ENCODE measurements around the gene WNT4.

The WNT4 gene

GRCh38 chr1:22157359-22157966, 14.6 kb upstream of the WNT4 start:
- Histone ChIP-seq H3K4me1 (ENCODE audit: control insufficient read depth, insufficient read depth, low read length) (no peaks in the 10 kb centered on the region), H3K9ac (ENCODE audit: low read length) (no peak overlapping the region), H3K36me3 (ENCODE audit: control insufficient read depth, insufficient read depth, low read length) (no peaks in the 10 kb centered on the region), H3K27me3 (ENCODE audit: control insufficient read depth, insufficient read depth, low read length) (no peaks in the 10 kb centered on the region), H3K27ac (ENCODE audit: low read depth, low read length) (no peak overlapping the region), H3K4me3 (ENCODE audit: low read length) (no peak overlapping the region)

- Histone ChIP-seq H3K4me1 (ENCODE audit: control insufficient read depth, insufficient read depth, low read length) (no peaks in the 10 kb centered on the region), H3K27ac (ENCODE audit: low read depth, low read length) (no peak overlapping the region)
Observed at GRCh38 chr1:22155517-22155916, 12.6 kb upstream of the WNT4 start.

DNA sequence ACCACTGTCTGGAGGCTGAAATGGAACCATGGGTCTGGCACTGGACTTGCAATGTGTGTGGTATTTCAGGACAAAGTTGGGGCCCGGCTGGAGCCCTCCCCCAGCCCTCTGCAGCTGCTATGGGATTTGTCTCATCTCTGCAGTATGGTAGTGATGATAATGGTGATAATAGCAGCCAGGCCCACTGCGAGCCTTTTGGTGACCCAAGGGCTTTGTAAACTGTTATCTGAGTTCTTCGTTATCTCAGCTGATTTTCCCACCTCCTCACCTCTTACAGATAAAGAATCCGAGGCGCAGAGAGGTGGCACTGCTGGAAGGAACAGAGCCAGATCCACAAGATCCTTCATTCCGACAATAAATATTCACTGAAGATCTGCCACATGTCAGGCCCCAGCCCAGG, 11.7 kb upstream of the WNT4 start:
- Histone ChIP-seq H3K4me3 (ENCODE audit: low read length) (no peak overlapping the region), H3K4me1 (ENCODE audit: control insufficient read depth, insufficient read depth, low read length) (no peaks in the 10 kb centered on the region), H3K9ac (ENCODE audit: low read length) (no peak overlapping the region), H3K36me3 (ENCODE audit: control insufficient read depth, insufficient read depth, low read length) (no peaks in the 10 kb centered on the region), H3K27ac (ENCODE audit: low read depth, low read length) (no peak overlapping the region), H3K27me3 (ENCODE audit: control insufficient read depth, insufficient read depth, low read length) (no peaks in the 10 kb centered on the region)

More at GRCh38 chr1:22155517-22155916, 12.6 kb upstream of the WNT4 start:
- Histone ChIP-seq H3K4me3 (ENCODE audit: low read length) (no peak overlapping the region), H3K36me3 (ENCODE audit: control insufficient read depth, insufficient read depth, low read length) (no peaks in the 10 kb centered on the region), H3K27me3 (ENCODE audit: control insufficient read depth, insufficient read depth, low read length) (no peaks in the 10 kb centered on the region), H3K9ac (ENCODE audit: low read length) (no peak overlapping the region)

DNA sequence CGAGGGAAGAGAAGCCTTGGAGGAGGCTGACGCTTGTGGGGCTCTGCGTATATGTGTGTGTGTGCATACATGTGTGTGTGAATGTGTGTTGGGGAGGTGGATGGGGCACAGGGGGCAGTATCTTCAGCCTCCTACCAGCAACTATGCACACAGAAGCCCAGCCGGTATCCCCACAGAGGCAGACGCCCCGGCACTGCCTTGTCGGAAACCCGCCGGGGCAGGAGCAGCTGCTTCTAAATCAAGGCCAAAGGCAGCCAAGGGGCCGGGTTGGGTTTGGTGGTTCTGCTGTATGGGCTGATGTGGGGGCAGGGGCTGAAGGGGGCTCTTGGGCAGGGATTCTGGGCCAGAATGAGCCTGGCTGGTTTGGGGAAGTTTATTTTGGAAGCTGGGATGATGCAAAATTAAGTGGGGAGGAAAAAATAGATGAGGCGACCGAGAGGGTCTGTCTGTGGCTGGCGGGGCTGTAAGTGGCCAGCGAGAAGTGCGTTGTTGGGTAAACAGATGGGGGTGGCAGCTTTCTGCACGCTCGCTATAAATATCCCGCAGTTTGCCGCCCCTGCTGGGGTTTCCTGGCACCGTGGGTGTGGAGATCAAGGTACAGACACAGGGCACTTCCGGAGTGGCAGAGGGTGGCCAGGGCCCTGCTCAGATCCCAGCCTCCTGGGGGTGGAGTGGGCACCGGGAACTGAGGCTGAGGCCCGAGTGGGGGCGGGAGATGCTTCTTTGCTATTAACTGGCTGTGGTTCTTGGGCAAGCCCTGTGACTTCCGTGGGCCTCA, 11.0 kb upstream of the WNT4 start:
- Histone ChIP-seq H3K4me3 (ENCODE audit: low read length) (no peak overlapping the region), H3K27ac (ENCODE audit: low read depth, low read length) (no peak overlapping the region), H3K36me3 (ENCODE audit: control insufficient read depth, insufficient read depth, low read length) (no peaks in the 10 kb centered on the region), H3K4me1 (ENCODE audit: control insufficient read depth, insufficient read depth, low read length) (no peaks in the 10 kb centered on the region), H3K27me3 (ENCODE audit: control insufficient read depth, insufficient read depth, low read length) (no peaks in the 10 kb centered on the region), H3K9ac (ENCODE audit: low read length) (no peak overlapping the region)

DNA sequence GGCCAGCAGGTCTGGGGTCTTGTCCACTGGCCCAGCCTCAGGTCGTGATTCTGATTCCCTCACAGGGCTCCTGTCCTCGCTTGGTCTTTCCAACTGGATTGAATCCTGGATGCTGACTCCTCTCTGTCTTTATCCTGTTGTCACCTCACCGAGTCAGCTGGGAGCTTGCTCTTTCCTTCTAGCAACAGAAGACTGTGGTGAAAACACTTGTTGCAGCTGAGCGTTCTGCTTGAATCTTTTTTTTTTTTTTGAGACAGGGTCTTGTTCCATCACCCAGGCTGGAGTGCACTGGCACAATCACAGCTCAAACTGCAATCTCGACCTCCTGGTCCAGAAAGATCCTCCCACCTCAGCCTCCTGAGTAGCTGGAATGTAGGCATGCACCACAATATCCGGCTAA, 8.0 kb upstream of the WNT4 start:
- Histone ChIP-seq H3K36me3 (ENCODE audit: control insufficient read depth, insufficient read depth, low read length) (no peaks in the 10 kb centered on the region), H3K9ac (ENCODE audit: low read length) (no peak overlapping the region), H3K4me1 (ENCODE audit: control insufficient read depth, insufficient read depth, low read length) (no peaks in the 10 kb centered on the region), H3K4me3 (ENCODE audit: low read length) (no peak overlapping the region), H3K27me3 (ENCODE audit: control insufficient read depth, insufficient read depth, low read length) (no peaks in the 10 kb centered on the region), H3K27ac (ENCODE audit: low read depth, low read length) (no peak overlapping the region)

DNA sequence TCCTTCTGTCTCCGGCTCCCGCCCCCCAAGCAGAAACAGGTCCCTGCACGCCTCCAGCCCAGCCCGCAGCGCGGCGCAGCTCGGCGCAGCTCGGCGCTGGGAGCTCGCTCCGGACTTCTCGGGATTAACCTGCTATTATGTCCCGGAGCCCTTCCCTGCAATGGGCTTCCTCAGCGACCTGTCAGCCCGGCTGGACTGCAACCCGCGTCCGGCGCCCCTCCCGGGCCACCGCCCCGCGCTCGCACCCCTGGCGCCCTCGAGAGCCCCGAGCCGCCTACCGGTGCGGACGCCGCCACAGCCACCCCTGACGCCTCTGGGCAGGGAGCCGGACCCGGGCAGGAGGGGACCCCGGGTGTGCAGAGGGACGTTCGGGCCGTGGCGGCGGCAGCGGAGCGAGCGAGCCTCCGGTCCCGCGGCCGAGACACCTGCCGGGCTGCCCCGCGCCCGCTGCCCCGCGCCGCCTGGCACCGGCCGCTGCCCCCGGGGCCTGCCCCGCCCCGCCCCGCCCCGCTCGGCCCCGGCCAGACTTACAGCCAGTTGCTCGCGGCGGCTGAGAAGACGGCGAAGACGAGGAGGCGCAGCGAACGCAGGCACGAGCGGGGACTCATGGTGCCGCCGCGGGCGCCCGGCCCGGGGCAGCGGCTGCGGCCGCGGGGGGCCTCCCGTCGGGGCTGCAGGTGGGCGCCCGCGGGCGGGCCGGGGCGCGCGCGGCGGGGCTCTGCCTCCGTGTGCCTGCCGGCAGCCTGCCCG, 407 bp downstream of the WNT4 start:
- no peak overlapping the region for H3K27ac ChIP-seq (ENCODE audit: low read depth, low read length)
- H3K27me3 ChIP-seq (ENCODE audit: control insufficient read depth, insufficient read depth, low read length), result peaks cover 14% of the 10 kb centered on the region

GRCh38 chr1:22141554-22142314, 1.2 kb downstream of the WNT4 start:
- Histone ChIP-seq H3K9ac (ENCODE audit: low read length) (no peak overlapping the region), H3K36me3 (ENCODE audit: control insufficient read depth, insufficient read depth, low read length) (no peaks in the 10 kb centered on the region), H3K4me1 (ENCODE audit: control insufficient read depth, insufficient read depth, low read length) (peaks cover 2% of the 10 kb centered on the region), H3K27me3 (ENCODE audit: control insufficient read depth, insufficient read depth, low read length) (peaks cover 14% of the 10 kb centered on the region), H3K4me3 (ENCODE audit: low read length) (peak overlapping the region; percentile 52), H3K27ac (ENCODE audit: low read depth, low read length) (no peak overlapping the region)

More for the DNA sequence above, 407 bp downstream of the WNT4 start:
- peak overlapping the region; percentile 52 for H3K4me3 ChIP-seq (ENCODE audit: low read length)
- H3K9ac ChIP-seq (ENCODE audit: low read length), result no peak overlapping the region
- H3K36me3 ChIP-seq (ENCODE audit: control insufficient read depth, insufficient read depth, low read length), result no peaks in the 10 kb centered on the region
- H3K4me1 ChIP-seq (ENCODE audit: control insufficient read depth, insufficient read depth, low read length), result peaks cover 2% of the 10 kb centered on the region

DNA sequence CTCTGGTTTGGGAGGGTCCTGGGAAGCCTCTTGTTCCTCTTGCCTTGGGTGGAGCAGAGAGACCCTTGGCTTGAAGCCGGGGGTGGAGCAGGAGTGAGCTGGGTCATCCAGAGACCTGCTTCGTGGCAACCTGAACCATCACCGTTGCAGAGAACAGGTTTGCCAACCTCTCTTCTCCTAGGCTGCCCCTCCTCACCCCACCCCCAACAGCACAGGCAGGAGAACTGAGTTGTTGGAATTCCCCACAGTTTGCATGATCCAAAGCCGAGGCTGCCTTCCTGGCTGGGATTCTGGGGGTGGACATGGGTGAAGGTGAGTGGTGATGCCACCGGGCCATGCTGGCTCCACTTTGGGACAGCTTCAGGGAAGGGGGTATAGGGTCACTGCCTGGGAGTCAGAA, 2.2 kb downstream of the WNT4 start:
- Histone ChIP-seq H3K4me3 (ENCODE audit: low read length) (no peak overlapping the region), H3K9ac (ENCODE audit: low read length) (no peak overlapping the region), H3K27ac (ENCODE audit: low read depth, low read length) (no peak overlapping the region), H3K36me3 (ENCODE audit: control insufficient read depth, insufficient read depth, low read length) (no peaks in the 10 kb centered on the region), H3K27me3 (ENCODE audit: control insufficient read depth, insufficient read depth, low read length) (peaks cover 14% of the 10 kb centered on the region), H3K4me1 (ENCODE audit: control insufficient read depth, insufficient read depth, low read length) (peaks cover 2% of the 10 kb centered on the region)

GRCh38 chr1:22139817-22140216, 3.1 kb downstream of the WNT4 start:
- Histone ChIP-seq H3K4me3 (ENCODE audit: low read length) (no peak overlapping the region), H3K27me3 (ENCODE audit: control insufficient read depth, insufficient read depth, low read length) (peaks cover 14% of the 10 kb centered on the region), H3K9ac (ENCODE audit: low read length) (no peak overlapping the region), H3K4me1 (ENCODE audit: control insufficient read depth, insufficient read depth, low read length) (peaks cover 2% of the 10 kb centered on the region), H3K27ac (ENCODE audit: low read depth, low read length) (no peak overlapping the region), H3K36me3 (ENCODE audit: control insufficient read depth, insufficient read depth, low read length) (no peaks in the 10 kb centered on the region)

DNA sequence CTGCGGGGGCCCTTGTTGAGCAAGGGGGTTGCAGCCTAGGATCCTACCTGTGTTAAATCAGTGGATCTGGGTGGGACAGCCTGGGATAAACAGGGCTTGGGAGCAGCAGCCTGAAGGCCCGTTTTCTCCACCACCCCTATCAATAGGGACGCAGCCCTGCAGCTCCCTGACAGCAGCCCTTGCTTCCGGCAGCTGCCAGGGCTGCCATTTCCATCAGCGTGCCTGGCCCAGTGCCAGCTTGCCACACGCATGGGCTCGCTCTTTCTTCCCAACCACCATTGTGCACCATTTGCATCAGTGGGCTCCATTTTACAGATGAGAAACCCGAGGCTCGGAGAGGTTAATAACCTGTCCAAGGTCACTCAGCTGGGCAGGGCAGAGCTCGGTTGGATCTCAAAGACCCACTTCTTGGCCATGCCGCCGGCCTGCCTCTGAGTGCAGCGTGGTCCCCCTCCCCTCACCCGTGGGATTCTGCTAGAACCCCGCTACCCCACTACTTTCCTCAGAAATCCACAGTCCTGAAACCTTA, 3.8 kb downstream of the WNT4 start:
- Histone ChIP-seq H3K4me1 (ENCODE audit: control insufficient read depth, insufficient read depth, low read length) (peaks cover 2% of the 10 kb centered on the region), H3K9ac (ENCODE audit: low read length) (no peak overlapping the region), H3K36me3 (ENCODE audit: control insufficient read depth, insufficient read depth, low read length) (no peaks in the 10 kb centered on the region), H3K27me3 (ENCODE audit: control insufficient read depth, insufficient read depth, low read length) (peaks cover 7% of the 10 kb centered on the region), H3K4me3 (ENCODE audit: low read length) (no peak overlapping the region), H3K27ac (ENCODE audit: low read depth, low read length) (no peak overlapping the region)

DNA sequence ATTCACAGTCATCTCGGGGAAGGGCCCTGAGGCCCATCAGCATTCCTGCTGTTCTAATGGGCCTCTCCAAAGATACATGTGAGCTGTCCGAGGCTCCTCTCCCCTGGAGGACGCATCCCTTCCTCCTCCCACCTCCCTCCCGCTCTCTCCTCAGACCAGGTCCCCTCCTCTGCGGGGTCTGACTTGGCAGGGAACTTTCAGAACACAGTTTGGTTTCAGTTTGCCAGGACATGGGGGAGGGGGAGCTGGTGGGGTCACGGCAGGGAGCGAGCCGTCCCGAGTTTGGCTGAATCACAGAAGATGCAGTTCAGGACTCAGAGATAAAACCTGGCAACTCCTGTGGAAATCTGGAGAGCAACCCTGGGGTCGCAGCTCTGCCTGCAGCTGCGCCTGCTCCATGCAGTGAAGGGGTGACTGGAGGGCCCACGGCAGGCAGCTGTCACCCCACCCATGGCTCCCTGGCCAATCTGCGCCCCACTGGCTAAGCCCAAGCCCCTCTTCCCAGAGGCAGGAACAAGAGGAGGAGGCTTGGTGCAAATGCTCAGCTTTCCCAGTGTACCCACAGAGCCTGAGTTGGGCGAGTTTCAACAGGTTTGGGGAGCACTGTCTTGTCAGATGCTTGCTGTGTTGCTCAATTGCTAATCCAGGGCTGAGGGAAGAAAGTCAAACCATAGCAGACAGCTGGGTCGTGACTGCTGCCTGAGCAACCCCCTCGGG, 5.7 kb downstream of the WNT4 start:
- H3K27me3 ChIP-seq (ENCODE audit: control insufficient read depth, insufficient read depth, low read length), result peaks cover 3% of the 10 kb centered on the region
- no peak overlapping the region for H3K27ac ChIP-seq (ENCODE audit: low read depth, low read length)
- no peaks in the 10 kb centered on the region for H3K36me3 ChIP-seq (ENCODE audit: control insufficient read depth, insufficient read depth, low read length)
- no peak overlapping the region for H3K4me3 ChIP-seq (ENCODE audit: low read length)
- no peak overlapping the region for H3K9ac ChIP-seq (ENCODE audit: low read length)
- no peaks in the 10 kb centered on the region for H3K4me1 ChIP-seq (ENCODE audit: control insufficient read depth, insufficient read depth, low read length)
